B cell (primary cell): Measurements from ENCODE around the gene ZNF410.

Source experiments
- EZH2 ChIP-seq: IDR thresholded peaks from 2 replicates; pipeline ENCODE4 v1.6.1; 2012; ENCODE audit warnings: borderline replicate concordance, low read depth, mild to moderate bottlenecking, moderate library complexity, low read length; ENCODE audit not compliant: insufficient read depth, poor library complexity, severe bottlenecking
- TF ChIP-seq, protein P1 (sequence below): fragments of 200-600 bp; IDR thresholded peaks from one replicate; pipeline ENCODE4 v1.8.0; 2022; ENCODE audit warnings: antibody characterized with exemption, mild to moderate bottlenecking

DNA sequence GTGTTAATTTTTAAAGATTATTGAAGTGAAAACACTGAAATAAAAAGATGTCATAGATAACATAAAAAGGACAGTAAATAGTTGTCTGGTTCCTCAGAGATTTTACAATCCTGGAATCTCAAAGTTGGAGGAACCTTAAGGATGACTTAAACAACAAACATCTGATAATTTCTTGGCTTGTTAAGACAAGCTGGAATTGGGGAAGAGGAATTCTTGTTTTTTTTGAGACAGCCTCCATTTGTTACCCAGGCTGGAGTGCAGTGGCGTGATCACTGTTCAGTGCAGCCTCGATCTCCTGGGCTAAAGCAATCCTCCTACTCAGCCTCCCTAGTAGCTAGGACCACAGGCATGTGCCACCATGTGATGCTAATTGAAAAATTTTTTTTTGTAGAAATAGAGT is 2.3 kb downstream of the ZNF410 start:
- TF ChIP-seq, protein P1, sequence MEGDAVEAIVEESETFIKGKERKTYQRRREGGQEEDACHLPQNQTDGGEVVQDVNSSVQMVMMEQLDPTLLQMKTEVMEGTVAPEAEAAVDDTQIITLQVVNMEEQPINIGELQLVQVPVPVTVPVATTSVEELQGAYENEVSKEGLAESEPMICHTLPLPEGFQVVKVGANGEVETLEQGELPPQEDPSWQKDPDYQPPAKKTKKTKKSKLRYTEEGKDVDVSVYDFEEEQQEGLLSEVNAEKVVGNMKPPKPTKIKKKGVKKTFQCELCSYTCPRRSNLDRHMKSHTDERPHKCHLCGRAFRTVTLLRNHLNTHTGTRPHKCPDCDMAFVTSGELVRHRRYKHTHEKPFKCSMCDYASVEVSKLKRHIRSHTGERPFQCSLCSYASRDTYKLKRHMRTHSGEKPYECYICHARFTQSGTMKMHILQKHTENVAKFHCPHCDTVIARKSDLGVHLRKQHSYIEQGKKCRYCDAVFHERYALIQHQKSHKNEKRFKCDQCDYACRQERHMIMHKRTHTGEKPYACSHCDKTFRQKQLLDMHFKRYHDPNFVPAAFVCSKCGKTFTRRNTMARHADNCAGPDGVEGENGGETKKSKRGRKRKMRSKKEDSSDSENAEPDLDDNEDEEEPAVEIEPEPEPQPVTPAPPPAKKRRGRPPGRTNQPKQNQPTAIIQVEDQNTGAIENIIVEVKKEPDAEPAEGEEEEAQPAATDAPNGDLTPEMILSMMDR: no peak
- no peak for TF ChIP-seq EZH2
